MCF 10A (cell line): ENCODE results near the gene DACT3. TPM values are rescaled to one million over a fixed set of nuclear protein-coding genes. Genes with fewer than 3 reads are reported as not detected.

Experiments used
- BruUV-seq: library from RNA; stranded (reverse); fragments of 400-500 nt; replicated peaks from 2 replicates; lab custom pipeline; 2021; lab: Mats Ljungman, UMichigan
- CTCF ChIA-PET: fragments of 300-600 bp; sonication (Branson Sonifier 250); formaldehyde crosslinking; extraction: SDS; loops from one replicate; lab custom pipeline; 2021; ENCODE audit warnings: antibody characterized with exemption, inconsistent platforms; lab: Yijun Ruan, JAX
- POLR2A ChIA-PET: fragments of 300-600, 350-650 bp; sonication (Branson Sonifier 250); formaldehyde crosslinking; extraction: SDS; loops from one replicate; lab custom pipeline; 2020; ENCODE audit warnings: antibody characterized with exemption, inconsistent platforms; lab: Yijun Ruan, JAX
- DNase-seq: peaks from one replicate; pipeline ENCODE4 v3.0.0-alpha.2; 2018; ENCODE audit not compliant: unreplicated experiment
- H3K27ac Mint-ChIP-seq: one replicate; pipeline ENCODE4 v1.8.0; 2022; ENCODE audit warnings: mild to moderate bottlenecking, low read depth, mixed read lengths; ENCODE audit not compliant: unreplicated experiment
- H3K27me3 Mint-ChIP-seq: one replicate; pipeline ENCODE4 v1.8.0; 2022; ENCODE audit warnings: mixed read lengths; ENCODE audit not compliant: insufficient read depth, unreplicated experiment
- H3K36me3 Mint-ChIP-seq: one replicate; pipeline ENCODE4 v1.8.0; 2022; ENCODE audit warnings: mild to moderate bottlenecking, moderate library complexity, mixed read lengths; ENCODE audit not compliant: insufficient read depth, unreplicated experiment
- H3K4me1 Mint-ChIP-seq: one replicate; pipeline ENCODE4 v1.8.0; 2022; ENCODE audit warnings: mixed read lengths; ENCODE audit not compliant: insufficient read depth, unreplicated experiment
- H3K4me3 Mint-ChIP-seq: one replicate; pipeline ENCODE4 v1.8.0; 2022; ENCODE audit warnings: mild to moderate bottlenecking, moderate library complexity, mixed read lengths; ENCODE audit not compliant: unreplicated experiment
- H3K9me3 Mint-ChIP-seq: one replicate; pipeline ENCODE4 v1.8.0; 2022; ENCODE audit warnings: mixed read lengths; ENCODE audit not compliant: unreplicated experiment
- CTCF ChIP-seq: fragments of 200-600 bp; IDR thresholded peaks from one replicate; pipeline ENCODE4 v1.8.0; 2022; ENCODE audit warnings: antibody characterized with exemption, mild to moderate bottlenecking; ENCODE audit not compliant: unreplicated experiment
- intact Hi-C: fragments of 100-400 bp; cut with micrococcal nuclease; formaldehyde crosslinking; loops from 2 replicates; pipeline ENCODE4 v1.14.1; 2022
- total RNA-seq: library from RNA; stranded (reverse); gene quantifications from 2 replicates; pipeline ENCODE4 v1.2.3, GENCODE V29; 2022

Gene DACT3
- total RNA-seq, 1 experiment from 2014 or later: 0.09 TPM

DNA sequence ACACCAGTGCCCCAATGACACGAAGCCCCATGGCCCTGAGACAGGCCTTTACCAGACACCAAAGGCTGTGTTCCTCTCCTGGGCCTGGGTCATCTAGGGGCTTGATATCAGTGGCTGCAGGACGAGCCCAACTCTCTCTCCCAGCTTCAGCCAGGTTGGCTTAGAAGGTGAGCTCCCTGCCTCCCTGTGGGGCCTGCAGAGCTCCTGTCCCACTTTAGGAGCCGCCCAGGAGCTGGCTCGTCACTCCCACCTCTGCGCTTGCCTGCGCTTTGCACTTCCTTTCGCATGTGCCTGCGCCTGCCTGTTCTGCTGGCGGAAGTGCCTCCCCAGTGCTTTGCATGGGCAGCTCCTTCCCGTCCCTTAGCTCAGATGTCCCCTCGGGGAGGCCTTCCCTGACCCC is 55.0 kb downstream of the DACT3 start:
- CTCF ChIA-PET: interaction anchor here (0.6 to 4.3 kb wide), 6 partner anchors 8 to 1148 kb away, joined by 3 to 25 read pairs (median 4); no protein-coding TSS in a partner anchor
- H3K9me3 Mint-ChIP-seq: no peaks in the 10 kb centered on the region
- no peaks in the 10 kb centered on the region for H3K27me3 Mint-ChIP-seq
- H3K27ac Mint-ChIP-seq: peak overlapping the region; percentile 63
- peaks cover 54% of the 10 kb centered on the region for H3K36me3 Mint-ChIP-seq
- DNase-seq: no peak
- POLR2A ChIA-PET: no interaction called here
- no TSS peak for BruUV-seq
- H3K4me1 Mint-ChIP-seq: peaks cover 4% of the 10 kb centered on the region
- intact Hi-C loops: no loop called here
- no peak for TF ChIP-seq CTCF
- no peak overlapping the region for H3K4me3 Mint-ChIP-seq

- peaks cover 56% of the 10 kb centered on the region for H3K36me3 Mint-ChIP-seq
- BruUV-seq: no TSS peak
Measured at GRCh38 chr19:46605356-46605821, 55.6 kb downstream of the DACT3 start.

DNA sequence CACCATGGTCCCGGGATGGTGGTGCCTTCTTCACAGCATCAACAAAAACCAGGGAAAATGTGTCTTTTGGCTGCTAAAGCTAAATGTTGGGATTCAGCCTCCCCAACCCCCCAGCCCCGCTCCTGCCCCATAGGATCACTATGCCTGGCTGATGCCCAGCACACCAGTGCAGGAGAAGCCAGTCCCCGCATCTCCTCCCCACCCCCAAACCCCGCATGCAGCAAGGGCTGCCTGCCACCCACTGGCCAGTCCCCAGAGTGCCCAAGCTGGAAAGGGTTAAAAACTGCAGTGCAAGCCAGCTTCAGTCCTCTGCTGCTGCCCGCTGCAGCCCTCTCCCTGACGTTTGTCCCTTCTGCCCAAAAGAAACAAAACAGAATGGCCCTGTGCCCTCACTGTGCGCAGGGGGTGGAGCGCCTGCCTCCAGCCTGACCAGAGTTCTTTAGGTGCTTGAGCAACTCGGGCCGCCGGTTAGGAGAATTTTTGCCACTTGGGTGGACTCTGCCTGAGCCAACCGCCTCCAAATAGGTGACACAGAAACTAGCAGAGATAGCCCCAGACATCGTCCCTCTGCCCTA is 56.1 kb downstream of the DACT3 start:
- TF ChIP-seq CTCF: no peak
- no TSS peak for BruUV-seq
- Mint-ChIP-seq H3K4me3 (no peak overlapping the region), H3K9me3 (no peaks in the 10 kb centered on the region), H3K36me3 (peaks cover 56% of the 10 kb centered on the region), H3K27ac (no peak overlapping the region), H3K4me1 (peaks cover 4% of the 10 kb centered on the region), H3K27me3 (no peaks in the 10 kb centered on the region)
- no peak for DNase-seq
- CTCF ChIA-PET: interaction anchor here (0.6 to 4.3 kb wide), 2 partner anchors 12 to 68 kb away, joined by 4 to 25 read pairs; no protein-coding TSS in a partner anchor
- intact Hi-C loops: no loop called here
- POLR2A ChIA-PET: no interaction called here

More at GRCh38 chr19:46605356-46605821, 55.6 kb downstream of the DACT3 start:
- ChIA-PET POLR2A (no interaction called here), CTCF (interaction anchor here (0.6 to 4.3 kb wide), 4 partner anchors 9 to 1148 kb away, joined by 3 to 25 read pairs (median 8); no protein-coding TSS in a partner anchor)
- no peak overlapping the region for H3K4me3 Mint-ChIP-seq
- H3K27ac Mint-ChIP-seq: peak overlapping the region; percentile 63
- H3K27me3 Mint-ChIP-seq: no peaks in the 10 kb centered on the region
- H3K4me1 Mint-ChIP-seq: peaks cover 4% of the 10 kb centered on the region
- no peak for TF ChIP-seq CTCF
- intact Hi-C loops: no loop called here
- DNase-seq: no peak
- H3K9me3 Mint-ChIP-seq: no peaks in the 10 kb centered on the region

- POLR2A ChIA-PET: interaction anchor here (0.7 to 3.5 kb wide), 2 partner anchors 7 to 247 kb away, joined by 3 to 16 read pairs; partner anchors contain the start of gene AP2S1
Measured at GRCh38 chr19:46603752-46604231, 57.2 kb downstream of the DACT3 start.

More at GRCh38 chr19:46603752-46604231, 57.2 kb downstream of the DACT3 start:
- peaks cover 4% of the 10 kb centered on the region for H3K4me1 Mint-ChIP-seq
- peaks cover 46% of the 10 kb centered on the region for H3K36me3 Mint-ChIP-seq
- H3K27me3 Mint-ChIP-seq: no peaks in the 10 kb centered on the region
- CTCF ChIA-PET: interaction anchor here (2.6 kb wide), 1 partner anchor 58 kb away, joined by 14 read pairs; no protein-coding TSS in a partner anchor
- DNase-seq: no peak
- no peak overlapping the region for H3K27ac Mint-ChIP-seq
- intact Hi-C loops: no loop called here
- no peak for TF ChIP-seq CTCF
- peak overlapping the region; percentile 96 for H3K4me3 Mint-ChIP-seq
- no TSS peak for BruUV-seq
- H3K9me3 Mint-ChIP-seq: no peaks in the 10 kb centered on the region
